Forelimb muscle (tissue), 1 donor: ENCODE results near the gene ZYG11B. TPM values are rescaled to one million over a fixed set of nuclear protein-coding genes. Genes with fewer than 3 reads are reported as not detected.
"Not testable (repeated sequence)": the region's sequence is repeated elsewhere in the genome, so short reads cannot be mapped to it uniquely, and the experiment has no call there.

Experiments
- DNase-seq: peaks from one replicate; pipeline ENCODE4 v3.0.0-alpha.2; 2013; ENCODE audit warnings: low read depth
- polyA plus RNA-seq: library from polyadenylated mRNA; unstranded; fragments of 120-200 nt; gene quantifications from one replicate; pipeline ENCODE4 v1.2.1, GENCODE V29; 2013; ENCODE audit not compliant: insufficient read length

ZYG11B gene
- polyA plus RNA-seq = 37.4 TPM

DNA sequence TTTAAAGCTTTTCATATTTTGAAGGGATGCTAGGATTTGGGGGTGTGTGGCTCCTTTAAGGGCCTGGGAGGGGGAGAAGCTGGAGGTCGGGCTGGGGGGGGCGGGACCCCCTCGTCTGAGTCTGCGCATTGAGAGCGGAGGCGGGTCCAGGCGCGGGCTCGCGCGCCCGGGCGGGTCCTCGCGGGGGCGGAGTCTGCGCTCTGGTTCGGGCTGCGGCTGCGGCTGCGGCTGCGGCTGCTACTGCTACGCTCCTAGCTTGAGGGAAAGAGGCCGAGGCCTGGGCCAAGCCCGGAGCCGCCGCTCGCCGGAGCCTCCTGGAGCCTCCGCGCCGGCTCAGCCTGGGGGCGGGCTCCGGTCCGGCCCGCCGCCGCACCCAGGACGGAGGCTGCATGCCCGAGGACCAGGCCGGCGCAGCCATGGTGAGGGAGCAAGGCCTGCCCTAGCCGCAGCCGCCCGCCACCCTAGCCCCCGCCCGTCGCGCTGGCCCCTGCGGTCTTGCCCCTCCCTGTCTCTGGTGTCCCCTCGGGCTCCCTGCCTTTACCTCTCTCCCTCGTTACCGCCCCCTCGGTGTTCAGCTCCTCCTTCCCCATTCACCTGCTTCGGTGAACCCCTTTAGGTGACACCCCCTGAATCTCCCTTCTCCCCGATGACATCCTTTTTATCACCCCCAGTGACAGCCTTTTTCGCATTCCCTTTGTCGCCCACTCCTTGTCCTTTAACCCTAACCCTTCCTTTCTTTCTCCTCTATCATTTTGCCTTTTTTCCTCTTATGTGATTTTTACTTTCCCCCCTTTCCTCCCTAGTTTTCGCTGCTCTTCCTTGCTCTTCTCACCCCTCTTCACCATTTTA is at the start of gene ZYG11B:
ZYG11B (plus strand) TSS at position 189 of the 849 bp plus-strand sequence; CDS start at position 390, 201 bp downstream.
- DNase-seq = peak; percentile 62

DNA sequence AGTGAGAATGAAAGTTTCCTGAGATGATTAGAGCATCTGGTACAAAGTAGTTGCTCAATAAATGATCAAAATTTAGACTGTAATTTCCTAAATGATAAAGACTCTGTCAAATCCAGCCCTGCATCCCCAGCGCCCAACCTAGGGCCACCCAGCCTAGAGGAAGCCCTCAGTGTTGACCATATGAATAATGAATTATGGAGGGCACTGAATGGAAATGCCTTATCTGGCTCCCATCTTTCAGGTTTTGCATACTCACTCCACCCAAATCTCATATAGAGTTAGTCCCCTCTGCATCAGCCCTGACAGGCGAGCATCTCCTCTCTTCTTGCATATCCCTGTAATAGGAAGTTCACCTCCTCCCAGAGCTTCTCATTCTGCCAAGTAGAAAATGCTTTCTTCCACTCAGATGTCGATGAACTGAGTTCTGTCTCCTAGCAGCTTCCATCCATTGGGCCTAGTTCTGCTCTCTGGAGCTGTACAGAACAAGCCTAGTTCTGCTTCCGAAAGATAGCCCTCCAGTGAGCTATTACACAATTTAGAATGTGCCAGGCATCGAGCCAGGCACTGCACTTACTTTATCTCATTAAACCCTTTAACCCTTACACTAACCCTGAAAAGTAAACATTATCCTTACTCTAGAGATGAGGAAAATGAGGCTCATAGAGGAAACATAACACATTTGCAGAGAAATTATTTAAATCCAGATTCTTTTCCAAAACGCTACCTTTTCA is 49.0 kb upstream of the ZYG11B start:
- no peak for DNase-seq

DNA sequence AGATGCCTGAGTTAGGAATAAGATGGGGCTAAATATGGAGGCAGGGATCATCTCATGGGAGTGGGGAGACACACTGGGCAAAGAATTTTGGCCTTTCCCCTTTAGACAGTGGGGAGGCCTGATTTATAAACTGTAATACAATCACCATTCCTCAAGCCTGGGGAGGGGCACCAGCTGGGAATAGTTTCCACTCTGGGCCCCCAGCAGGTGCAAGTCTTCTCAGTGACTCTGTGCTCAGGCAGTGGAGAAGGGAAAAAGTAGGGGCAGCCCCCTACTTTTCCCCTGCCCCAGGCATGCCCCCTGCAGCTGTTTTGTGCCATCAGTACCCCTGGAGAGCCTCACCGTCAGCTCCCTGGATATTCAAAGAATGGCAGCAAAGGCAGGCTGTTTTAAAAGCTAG is 47.2 kb upstream of the ZYG11B start:
- DNase-seq = no peak

DNA sequence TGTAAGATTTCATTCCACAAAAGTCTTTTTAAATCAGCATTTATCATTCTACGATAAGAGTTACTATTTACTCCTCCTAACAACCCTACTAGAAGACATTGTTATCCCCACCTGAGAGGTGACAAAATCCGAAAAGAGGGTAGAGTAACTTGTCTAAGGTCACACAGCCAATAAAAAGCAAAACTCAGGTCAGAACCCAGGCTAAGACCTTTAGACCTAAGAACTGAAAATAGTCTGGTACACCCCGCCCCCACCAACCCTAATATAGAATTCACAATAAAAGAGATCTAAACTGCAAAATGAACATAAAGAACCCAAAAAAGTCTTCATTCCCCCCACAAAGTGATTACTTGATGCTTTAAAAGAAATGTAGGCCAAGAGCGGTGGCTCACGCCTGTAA is 46.8 kb upstream of the ZYG11B start:
- DNase-seq = no peak

DNA sequence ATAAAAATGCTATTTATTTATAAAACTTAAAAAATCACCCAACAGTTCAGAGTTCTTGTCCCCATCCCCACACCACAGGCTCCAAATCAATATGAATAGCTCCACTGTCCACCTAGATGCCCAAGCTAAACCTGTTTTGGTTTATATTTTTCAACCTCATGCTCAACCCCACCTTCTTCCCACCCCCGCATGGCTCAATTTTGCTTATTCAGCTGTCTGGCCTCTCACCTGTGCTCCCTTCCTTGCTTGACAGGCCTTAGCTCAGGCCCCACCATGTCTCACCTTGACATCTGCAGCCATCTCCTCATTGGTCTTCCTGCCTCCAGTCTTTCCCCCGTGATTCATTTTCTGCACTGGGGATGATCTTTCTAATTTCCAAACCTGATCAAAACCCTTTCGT is 45.9 kb upstream of the ZYG11B start:
- DNase-seq = no peak

DNA sequence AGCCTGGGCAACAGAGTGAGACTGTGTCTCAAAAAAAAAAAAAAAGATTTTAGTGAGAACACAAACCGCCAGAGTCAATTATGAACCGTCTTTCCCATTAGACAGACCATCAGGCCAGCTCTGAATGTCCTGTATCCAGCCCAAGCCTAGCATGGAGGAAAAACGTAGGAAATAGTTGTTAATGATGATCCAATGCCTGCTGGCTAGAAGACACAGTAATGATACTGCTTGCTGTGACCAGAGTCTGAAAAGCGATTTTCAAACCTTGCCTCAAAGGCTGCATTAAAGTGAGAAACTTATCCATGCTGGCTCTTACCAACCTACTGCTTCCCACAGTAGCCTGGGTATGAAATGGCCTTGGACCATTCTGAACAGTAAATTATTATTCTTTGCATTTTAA is 45.1 kb upstream of the ZYG11B start:
- DNase-seq = no peak

DNA sequence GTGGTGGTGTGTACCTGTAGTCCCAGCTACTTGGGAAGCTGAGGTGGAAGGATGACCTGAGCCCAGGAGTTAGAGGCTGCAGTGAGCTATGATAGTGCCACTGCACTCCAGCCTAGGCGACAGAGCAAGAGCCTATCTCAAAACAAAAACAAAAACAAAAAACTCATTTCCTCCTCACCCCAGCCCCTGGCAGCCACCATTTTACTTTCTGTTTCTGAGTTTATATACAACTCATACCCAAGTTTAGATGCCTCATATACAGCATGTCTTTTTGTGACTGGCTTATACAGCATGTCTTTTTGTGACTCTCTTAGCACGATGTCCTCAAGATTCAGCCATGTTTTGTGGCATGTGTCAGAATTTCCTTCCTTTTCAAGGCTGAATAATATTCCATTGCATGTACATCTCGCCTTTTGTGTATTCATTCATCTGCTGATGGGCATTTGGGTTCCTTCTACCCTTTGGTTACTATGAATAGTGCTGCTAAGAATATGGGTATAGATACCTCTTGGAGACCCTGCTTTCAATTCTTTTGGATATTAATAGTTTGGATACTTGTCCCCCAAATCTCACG is 42.8 kb upstream of the ZYG11B start:
- no peak for DNase-seq

DNA sequence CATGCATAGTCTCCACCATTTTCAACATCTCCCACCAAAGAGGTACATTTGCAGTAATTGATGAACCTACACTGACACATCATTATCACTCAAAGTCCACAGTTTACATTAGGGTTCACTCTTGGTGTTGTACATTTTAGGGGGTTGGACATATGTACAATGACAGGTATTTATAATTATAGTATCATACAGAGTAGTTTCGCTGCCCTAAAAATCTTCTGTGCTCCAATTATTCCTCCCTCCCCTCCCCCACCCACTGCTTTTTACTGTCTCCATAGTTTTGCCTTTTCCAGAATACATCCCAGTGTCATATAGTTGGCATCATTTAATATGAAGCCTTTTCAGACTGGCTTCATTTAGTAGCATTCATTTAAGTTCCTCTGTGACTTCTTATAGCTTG is 41.7 kb upstream of the ZYG11B start:
- DNase-seq = no peak

DNA sequence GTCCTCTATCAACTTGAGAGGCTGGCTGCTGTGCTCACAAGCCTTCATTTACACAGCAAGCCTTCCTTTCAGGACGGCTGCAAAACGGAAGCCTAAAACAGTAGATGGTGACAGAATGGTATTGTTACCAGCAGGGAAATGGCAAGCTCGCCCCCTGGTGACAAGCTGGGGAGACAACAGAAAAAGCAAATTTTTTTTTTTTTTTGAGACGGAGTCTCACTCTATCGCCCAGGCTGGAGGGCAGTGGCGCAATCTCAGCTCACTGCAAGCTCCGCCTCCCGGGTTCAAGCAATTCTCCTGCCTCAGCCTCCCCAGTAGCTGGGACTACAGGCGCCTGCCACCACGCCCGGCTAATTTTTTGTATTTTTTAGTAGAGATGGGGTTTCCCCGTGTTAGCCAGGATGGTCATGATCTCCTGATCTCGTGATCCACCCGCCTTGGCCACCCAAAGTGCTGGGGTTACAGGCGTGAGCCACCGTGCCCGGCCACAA is 39.9 kb upstream of the ZYG11B start:
- not testable (repeated sequence) for DNase-seq

DNA sequence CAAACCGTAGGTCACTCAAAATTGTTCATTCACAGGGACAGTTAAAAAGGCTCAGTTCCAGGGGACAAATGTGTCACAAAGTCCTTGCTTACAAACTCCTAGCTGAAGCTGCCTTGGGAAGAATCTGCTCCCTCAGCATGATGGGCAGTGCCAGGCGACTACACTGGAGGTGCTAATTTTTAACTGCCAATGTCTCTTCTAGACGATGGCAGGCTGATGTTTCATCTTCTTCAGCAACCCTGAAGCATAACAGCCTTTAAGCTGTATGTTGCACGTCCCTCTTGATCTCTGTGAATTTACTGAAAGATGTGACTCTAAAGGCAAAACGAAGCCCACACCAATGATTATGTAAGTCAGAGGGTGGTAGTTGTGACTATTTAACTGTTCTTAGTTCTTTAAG is 39.4 kb upstream of the ZYG11B start:
- no peak for DNase-seq

DNA sequence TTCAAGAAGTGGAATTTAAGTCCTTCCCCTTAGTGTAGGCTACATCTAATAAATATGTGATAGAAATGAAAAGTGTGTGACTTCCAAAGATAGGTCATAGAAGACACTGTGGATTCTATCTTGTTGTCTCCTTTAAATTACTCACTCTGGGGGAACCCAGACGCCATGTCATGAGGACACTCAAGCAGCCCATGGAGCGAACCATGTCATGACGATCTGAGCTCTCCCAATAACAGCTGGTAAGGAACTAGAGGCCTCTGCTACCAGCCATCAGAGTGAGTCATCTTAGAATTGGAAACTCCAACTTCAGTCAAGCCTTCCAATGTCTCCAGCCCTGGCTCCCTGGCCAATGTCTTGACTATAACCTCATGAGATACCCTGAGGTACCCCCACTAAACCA is 34.4 kb upstream of the ZYG11B start:
- DNase-seq = no peak

DNA sequence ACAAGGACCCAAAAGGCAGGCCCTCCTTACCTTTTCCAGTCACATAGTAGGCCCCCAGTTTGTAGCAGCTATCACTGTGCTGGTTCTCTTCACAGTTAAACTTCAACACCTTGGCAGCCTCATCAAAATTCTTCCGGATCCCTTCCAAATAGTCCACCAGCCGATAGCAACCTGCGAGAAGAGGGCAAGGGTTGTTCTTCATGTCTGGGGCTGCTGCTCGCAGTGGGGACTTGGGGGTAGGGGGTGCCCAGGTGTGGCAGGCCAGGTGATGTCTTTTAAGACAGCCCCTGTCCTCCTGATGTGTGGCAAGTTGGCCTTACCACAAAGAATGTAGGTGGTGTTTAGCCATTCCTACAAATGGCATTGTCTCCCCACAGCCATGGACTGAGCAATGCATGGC is 33.6 kb upstream of the ZYG11B start:
- DNase-seq = no peak

DNA sequence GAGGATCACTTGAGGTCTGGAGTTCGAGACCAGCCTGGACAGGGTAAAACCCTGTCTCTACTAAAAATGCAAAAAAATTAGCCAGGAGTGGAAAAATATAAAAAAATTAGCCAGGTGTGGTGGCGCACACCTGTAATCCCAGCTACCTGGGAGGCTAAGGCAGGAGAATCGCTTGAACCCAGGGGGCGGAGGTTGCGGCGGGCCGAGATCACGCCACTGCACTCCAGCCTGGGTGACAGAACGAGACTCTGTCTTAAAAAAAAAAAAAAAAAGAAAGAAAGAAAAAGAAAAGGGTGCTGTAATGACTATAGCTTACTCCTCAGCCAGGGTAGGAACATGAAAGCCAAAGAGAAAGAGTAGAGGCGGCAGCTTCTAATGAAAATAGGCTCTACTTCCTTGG is 32.9 kb upstream of the ZYG11B start:
- DNase-seq = not testable (repeated sequence)

DNA sequence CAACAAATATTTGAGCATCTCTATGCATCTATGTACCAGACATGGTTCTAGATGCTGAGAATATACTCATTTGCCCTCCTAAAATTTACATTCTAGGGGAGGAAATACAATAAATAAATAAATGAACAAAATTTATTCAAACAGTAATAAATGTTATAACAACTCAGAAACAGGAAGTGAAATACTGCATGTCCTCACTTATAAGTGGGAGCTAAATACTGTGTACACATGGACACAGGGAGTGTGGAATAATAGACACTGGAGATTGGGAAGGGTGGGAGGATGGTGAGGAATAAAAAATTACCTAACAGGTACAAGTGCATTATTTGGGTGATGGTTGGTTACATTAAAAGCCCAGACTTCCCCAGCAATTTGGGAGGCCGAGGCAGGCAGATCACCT is 32.4 kb upstream of the ZYG11B start:
- DNase-seq = no peak

DNA sequence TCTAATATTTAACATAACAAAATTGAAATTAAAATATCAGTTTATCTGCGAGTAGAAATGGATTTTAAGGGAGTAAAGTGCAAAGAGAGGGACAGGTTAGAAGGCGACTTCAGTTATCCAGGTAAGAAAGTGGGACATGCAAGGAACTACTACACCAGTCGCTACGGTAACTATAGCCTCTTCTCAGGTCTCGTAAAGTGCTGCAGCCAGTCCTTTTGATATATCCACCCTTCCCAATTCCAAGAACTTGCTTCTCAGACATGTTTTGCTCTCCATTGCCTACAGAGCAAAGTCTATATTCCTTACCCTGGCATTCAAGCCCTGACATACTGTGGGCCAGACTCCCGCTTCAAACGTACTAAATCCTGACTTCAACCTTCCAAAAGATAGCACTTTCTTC is 30.6 kb upstream of the ZYG11B start:
- no peak for DNase-seq

DNA sequence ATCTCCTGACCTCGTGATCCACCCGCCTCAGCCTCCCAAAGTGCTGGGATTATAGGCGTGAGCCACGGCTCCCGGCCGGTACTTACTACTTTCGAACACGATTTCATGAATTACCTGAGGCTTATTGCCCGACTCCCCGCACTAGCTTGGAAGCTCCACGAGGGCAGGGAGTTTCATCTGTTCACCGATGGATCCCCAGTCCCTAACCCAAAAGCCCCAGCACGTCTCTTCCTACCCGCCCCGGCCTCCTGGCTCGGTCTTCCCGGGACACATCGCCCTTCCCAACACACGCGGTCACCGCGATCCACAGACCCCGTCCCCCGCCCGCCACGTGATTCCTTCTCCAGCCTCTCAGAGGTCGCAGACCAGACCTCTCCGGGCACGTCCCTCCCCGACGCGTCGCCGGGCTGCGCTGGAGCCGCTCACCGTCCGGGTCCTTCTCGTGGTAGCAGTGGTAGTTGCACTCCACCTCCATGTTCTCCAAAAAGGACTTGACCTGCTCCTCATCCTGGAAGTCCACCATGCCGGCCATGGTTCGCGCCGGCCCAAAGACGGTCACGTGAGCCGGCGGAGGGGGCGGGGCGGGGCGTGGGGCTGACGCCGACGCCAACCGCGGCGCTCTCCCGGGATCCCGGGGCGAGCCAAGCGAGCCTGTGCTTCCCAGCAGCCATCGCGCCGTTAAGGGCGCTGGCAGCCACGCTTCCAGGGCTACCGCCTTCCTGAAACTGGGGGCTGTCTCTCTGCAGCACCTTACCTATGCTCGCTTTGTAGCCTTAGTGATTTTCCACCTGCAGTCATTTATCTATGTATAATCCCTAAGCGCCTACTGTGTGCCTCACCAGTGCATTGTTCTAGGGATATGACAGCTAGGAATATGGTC is 28.2 kb upstream of the ZYG11B start, which contains the start of gene COA7:
COA7 (minus strand) TSS at position 553 of the 880 bp plus-strand sequence; CDS start at position 532, 21 bp downstream.
- peak; percentile 45 for DNase-seq

DNA sequence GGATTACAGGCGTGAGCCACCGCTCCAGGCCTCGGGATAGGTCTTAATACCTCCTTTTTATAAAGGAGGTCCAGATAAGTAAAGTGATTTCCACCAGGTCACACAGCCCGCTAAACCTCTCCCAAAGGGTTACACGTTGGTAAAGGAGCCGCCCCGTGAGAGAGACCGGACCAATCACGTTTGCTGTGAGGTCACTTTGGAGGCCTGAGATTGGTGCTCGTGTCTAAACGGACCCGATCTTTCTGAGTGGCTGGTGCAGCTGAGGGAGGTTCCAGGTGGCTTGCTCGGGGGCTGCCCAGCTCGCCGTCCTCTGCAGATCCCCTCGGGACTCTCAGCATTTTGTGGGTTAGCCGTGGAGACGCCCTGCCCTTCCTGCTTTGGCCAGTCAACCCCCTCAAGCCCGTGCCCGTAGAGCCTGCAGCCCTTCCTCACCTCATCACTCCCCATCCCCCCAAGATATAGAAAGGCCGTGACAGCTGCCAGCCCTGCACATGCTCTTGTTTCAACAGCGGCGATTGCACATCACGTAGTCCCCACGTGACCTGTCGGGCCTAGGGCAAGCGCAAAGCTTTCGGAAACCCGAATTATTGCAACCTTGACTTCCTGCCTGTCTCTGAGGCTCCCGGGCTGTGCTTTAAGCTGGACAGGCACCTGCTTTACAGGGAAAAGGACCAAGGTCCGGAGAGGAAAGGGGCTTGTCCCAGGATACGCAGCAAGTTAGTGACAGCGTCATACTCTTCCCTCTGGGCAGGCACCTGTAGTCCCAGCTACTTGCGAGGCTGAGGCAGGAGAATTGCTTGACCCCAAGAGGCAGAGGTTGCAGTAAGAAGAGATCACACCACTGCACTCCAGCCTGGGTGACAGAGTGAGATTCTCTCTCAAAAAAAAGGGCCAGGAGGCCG is 23.1 kb upstream of the ZYG11B start:
- no peak for DNase-seq

DNA sequence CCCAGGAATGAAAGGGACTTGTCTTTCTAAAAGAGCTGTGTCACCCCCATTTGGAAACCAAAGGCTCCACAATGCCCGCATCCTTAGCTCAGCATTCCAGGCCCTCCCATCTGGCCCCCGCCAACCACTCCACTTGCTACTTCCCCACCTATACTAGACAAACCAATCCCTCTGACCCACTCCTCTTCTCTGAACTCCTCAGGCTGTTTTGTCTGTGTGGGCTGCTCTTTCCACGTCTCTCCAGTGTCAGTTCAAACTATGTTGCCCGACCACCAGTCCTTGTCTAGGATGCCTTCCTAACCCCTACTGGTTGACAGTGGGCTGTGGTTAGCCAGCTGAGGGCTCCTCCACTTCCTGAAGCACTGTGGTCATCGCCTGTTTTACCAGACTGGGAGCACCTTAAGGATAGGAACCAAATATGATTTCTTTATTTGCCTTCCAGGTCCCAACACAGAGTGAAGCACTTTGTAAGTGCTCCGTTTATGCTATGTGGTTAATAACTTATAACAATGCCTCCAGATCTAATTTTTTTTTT is 20.1 kb upstream of the ZYG11B start:
- DNase-seq = no peak

DNA sequence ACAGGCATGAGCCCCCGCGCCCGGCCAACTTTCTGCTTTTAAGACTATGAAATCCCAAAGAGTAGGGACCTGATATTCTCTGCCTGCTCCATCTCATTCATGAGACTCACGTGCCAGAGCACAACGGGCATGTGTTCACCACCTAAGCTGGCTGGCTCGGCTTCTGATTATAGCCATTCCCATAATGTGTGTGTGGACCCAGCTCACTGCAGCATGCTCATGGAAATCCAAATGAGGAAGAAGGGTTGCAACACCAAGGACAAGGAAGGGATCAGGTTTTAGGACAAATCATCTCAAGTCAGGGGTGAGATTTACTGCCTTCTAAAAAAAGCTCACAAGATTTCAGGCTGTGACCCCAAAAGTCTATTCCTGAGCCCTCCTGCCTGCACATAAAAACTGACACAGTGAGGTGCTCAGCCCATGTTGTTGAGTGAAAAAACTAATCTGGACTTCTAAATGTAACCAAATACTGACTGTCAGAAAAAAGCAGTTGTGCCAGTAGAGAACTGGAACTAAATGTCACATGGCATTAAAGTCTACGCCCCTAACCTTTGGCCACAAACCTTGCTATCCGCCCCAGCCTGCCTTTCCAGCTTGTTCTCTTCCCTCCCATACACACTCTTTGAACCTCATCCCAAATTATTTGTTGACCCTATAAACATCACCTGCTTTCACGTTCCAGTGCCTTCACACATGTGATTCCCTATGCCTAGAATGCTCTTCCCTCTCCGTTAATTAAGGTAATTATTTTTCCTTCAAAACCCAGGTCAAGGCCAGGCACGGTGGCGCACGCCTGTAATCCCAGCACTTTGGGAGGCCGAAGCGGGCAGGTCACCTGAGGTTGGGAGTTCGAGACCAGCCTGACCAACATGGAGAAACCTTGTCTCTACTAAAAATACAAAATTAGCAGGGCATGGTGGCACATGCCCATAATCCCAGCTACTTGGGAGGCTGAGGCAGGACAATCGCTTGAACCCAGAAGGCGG is 19.0 kb upstream of the ZYG11B start:
- DNase-seq = no peak
